ENCODE measurements around the gene SBK2.

The SBK2 gene

GRCh38 chr19:55482967-55483705, 53.8 kb downstream of the SBK2 start:
- Mint-ChIP-seq H3K27me3 (no peaks in the 10 kb centered on the region), H3K27ac (no peak overlapping the region), H3K4me1 (ENCODE audit: low read depth) (peaks cover 41% of the 10 kb centered on the region), H3K4me3 (no peak overlapping the region), H3K36me3 (ENCODE audit: low read depth) (peaks cover 19% of the 10 kb centered on the region), H3K9me3 (no peaks in the 10 kb centered on the region)
- DNase-seq, result no peak

GRCh38 chr19:55482156-55482961, 54.6 kb downstream of the SBK2 start:
- Mint-ChIP-seq H3K27ac (no peak overlapping the region), H3K36me3 (ENCODE audit: low read depth) (peaks cover 19% of the 10 kb centered on the region), H3K27me3 (no peaks in the 10 kb centered on the region), H3K9me3 (no peaks in the 10 kb centered on the region), H3K4me1 (ENCODE audit: low read depth) (peaks cover 42% of the 10 kb centered on the region), H3K4me3 (no peak overlapping the region)
- no peak for DNase-seq

DNA sequence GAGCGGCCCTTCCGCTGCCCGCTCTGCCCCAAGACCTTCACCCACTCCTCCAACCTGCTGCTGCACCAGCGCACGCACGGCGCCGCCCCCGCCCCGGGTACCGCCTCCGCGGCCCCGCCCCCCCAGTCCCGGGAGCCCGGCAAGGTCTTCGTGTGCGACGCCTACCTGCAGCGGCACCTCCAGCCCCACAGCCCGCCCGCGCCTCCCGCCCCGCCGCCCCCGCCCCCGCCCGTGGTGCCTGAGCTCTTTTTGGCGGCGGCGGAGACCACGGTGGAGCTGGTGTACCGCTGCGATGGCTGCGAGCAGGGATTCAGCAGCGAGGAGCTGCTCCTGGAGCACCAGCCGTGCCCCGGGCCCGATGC, 55.2 kb downstream of the SBK2 start:
- Mint-ChIP-seq H3K36me3 (ENCODE audit: low read depth) (peaks cover 22% of the 10 kb centered on the region), H3K9me3 (no peaks in the 10 kb centered on the region), H3K4me3 (no peak overlapping the region), H3K27ac (no peak overlapping the region), H3K4me1 (ENCODE audit: low read depth) (peaks cover 40% of the 10 kb centered on the region), H3K27me3 (no peaks in the 10 kb centered on the region)
- no peak for DNase-seq

- H3K27ac Mint-ChIP-seq, result no peak overlapping the region
- peaks cover 40% of the 10 kb centered on the region for H3K4me1 Mint-ChIP-seq (ENCODE audit: low read depth)
- no peak for DNase-seq
- H3K9me3 Mint-ChIP-seq, result no peaks in the 10 kb centered on the region
- no peak overlapping the region for H3K4me3 Mint-ChIP-seq
- peaks cover 22% of the 10 kb centered on the region for H3K36me3 Mint-ChIP-seq (ENCODE audit: low read depth)
- H3K27me3 Mint-ChIP-seq, result no peaks in the 10 kb centered on the region
These were observed 55.7 kb downstream of the SBK2 start for GRCh38 chr19:55481148-55481793.

- peak overlapping the region; percentile 16 for H3K27ac Mint-ChIP-seq
- H3K4me3 Mint-ChIP-seq, result no peak overlapping the region
- peaks cover 39% of the 10 kb centered on the region for H3K4me1 Mint-ChIP-seq (ENCODE audit: low read depth)
- DNase-seq, result no peak
- peaks cover 22% of the 10 kb centered on the region for H3K36me3 Mint-ChIP-seq (ENCODE audit: low read depth)
- H3K9me3 Mint-ChIP-seq, result no peaks in the 10 kb centered on the region
- H3K27me3 Mint-ChIP-seq, result no peaks in the 10 kb centered on the region
These were observed 57.3 kb downstream of the SBK2 start for GRCh38 chr19:55479451-55480230.

- peaks cover 34% of the 10 kb centered on the region for H3K4me1 Mint-ChIP-seq (ENCODE audit: low read depth)
- H3K9me3 Mint-ChIP-seq, result no peaks in the 10 kb centered on the region
- no peaks in the 10 kb centered on the region for H3K27me3 Mint-ChIP-seq
- DNase-seq, result no peak
- no peak overlapping the region for H3K27ac Mint-ChIP-seq
- H3K36me3 Mint-ChIP-seq (ENCODE audit: low read depth), result peaks cover 22% of the 10 kb centered on the region
- peak overlapping the region; percentile 28 for H3K4me3 Mint-ChIP-seq
These were observed 57.9 kb downstream of the SBK2 start for GRCh38 chr19:55479045-55479444.

All from activated T-cell treated with anti-CD3 and anti-CD28 coated beads, Interleukin-2, amount 50 U/mL, for 24 hours (primary cell).